ENCODE results near the gene BCL2L2. TPM values are rescaled to one million over a fixed set of nuclear protein-coding genes. Genes with fewer than 3 reads are reported as not detected.

The BCL2L2 gene
- total RNA-seq, 1 donor from 2014 or later = 23.7 TPM

DNA sequence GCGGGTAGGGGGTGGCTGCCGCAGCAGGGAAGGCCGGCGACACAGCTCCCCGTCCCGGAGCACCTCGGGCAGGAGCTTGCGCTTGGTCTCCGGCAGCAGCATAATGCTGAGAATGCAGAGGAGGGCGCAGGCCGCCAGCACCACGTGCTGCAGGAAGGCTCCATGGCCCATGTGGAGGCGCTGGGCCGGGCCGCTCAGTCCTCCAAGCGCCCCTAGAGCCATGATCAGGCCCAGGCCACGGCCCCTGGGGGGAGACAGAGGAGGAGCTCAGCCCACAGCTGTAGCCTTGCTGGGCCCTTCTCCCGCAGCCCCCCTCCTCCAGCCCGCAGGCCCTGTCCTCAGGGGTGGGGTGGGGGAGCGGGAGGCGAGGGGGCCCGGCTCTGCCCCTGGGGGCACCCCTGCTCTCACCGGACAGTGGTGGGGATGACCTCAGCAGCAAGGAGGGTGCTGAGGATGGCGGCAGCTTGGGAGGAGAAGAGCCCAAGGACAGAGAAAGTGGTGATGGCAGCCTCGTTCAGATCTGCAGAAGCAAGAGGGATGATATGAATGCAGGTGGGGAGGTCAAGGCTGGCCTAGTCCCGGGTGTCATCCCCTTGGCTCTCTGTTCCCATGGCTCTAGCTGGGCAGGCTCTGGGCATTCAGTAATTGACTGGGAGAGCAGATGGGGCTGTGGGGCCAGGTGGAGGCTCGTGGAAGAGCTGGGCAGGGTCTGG, 40.2 kb downstream of the BCL2L2 start:
- Mint-ChIP-seq H3K27me3 (peaks cover 11% of the 10 kb centered on the region), H3K9me3 (ENCODE audit: low read depth) (peaks cover 11% of the 10 kb centered on the region), H3K27ac (peak overlapping the region; percentile 58), H3K4me1 (ENCODE audit: low read depth) (peaks cover 15% of the 10 kb centered on the region), H3K4me3 (ENCODE audit: low read depth) (no peak overlapping the region), H3K36me3 (ENCODE audit: insufficient read depth) (peaks cover 8% of the 10 kb centered on the region)
- TF ChIP-seq, protein P1, sequence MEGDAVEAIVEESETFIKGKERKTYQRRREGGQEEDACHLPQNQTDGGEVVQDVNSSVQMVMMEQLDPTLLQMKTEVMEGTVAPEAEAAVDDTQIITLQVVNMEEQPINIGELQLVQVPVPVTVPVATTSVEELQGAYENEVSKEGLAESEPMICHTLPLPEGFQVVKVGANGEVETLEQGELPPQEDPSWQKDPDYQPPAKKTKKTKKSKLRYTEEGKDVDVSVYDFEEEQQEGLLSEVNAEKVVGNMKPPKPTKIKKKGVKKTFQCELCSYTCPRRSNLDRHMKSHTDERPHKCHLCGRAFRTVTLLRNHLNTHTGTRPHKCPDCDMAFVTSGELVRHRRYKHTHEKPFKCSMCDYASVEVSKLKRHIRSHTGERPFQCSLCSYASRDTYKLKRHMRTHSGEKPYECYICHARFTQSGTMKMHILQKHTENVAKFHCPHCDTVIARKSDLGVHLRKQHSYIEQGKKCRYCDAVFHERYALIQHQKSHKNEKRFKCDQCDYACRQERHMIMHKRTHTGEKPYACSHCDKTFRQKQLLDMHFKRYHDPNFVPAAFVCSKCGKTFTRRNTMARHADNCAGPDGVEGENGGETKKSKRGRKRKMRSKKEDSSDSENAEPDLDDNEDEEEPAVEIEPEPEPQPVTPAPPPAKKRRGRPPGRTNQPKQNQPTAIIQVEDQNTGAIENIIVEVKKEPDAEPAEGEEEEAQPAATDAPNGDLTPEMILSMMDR (IDR thresholded peaks at IDR 0.05; ENCODE audit: unreplicated experiment) = no peak
- DNase-seq (ENCODE audit: low spot score, unreplicated experiment) = no peak

DNA sequence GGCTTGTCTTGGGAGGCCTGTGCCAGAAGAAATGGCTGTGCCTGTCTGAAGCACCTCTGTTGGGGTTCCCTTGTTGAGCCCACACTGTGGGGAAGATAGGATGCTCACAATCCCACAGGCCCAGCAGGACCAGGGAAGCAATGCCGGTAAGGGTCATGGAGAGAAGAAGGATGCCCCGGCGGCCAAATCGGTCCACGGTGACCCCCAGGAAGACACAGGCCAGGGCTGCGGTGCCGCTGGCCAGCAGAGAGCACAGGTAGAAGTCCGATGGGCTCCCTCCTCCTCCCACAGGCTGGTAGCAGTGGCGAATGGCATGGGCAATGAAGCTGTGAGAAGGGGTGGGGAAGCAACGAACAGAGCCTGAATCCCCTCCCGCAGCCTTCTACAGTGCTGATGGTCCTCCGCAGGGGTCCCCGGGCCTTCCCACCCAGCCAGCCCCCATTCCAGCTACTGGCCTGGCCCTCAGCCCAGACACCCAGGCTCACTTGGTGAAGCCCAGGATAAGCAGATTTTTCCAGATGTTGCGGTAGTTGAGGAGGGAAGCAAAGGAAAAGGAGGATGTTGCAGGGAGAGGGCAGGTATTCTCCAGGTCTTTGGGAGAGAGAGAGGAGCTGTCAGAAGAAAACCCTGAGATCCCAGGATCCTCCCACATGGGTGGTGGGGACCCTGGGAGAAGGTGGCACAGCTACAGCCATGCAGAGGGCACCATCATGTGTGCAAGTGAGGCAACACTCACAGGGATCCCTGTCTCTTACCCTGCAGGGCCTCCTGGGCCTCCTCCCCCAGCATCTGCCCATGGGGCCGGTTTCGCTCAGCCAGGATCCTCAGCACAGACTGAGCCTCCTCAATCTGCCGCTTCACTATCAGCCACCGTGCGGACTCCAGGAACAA, 41.0 kb downstream of the BCL2L2 start:
- H3K27ac Mint-ChIP-seq = peak overlapping the region; percentile 58
- H3K36me3 Mint-ChIP-seq (ENCODE audit: insufficient read depth) = peaks cover 8% of the 10 kb centered on the region
- no peak for DNase-seq (ENCODE audit: low spot score, unreplicated experiment)
- no peak overlapping the region for H3K4me3 Mint-ChIP-seq (ENCODE audit: low read depth)
- TF ChIP-seq, protein P1 (IDR thresholded peaks at IDR 0.05; ENCODE audit: unreplicated experiment) = no peak
- H3K27me3 Mint-ChIP-seq = peaks cover 11% of the 10 kb centered on the region
- H3K4me1 Mint-ChIP-seq (ENCODE audit: low read depth) = peaks cover 15% of the 10 kb centered on the region
- peaks cover 11% of the 10 kb centered on the region for H3K9me3 Mint-ChIP-seq (ENCODE audit: low read depth)

DNA sequence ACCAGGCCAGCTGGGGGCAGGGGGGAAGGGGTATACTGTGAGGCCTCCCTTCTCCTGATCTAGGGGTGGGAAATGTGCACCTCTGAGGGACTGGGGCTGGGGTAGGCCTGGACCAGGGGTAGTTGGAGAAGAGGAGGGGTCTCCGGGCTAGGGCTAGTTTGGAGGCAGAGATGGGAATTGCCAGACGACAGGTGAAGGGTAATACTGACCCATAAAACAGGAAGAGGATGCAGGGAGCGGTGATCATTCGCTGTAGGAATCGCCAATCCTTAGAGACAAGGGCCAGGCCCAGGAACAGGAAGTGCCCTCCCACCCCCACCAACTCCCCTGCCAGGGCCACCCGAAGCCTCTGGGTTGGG, 41.6 kb downstream of the BCL2L2 start:
- Mint-ChIP-seq H3K27me3 (peaks cover 15% of the 10 kb centered on the region), H3K27ac (no peak overlapping the region), H3K9me3 (ENCODE audit: low read depth) (peaks cover 11% of the 10 kb centered on the region), H3K36me3 (ENCODE audit: insufficient read depth) (peaks cover 8% of the 10 kb centered on the region), H3K4me1 (ENCODE audit: low read depth) (peaks cover 15% of the 10 kb centered on the region), H3K4me3 (ENCODE audit: low read depth) (no peak overlapping the region)
- DNase-seq (ENCODE audit: low spot score, unreplicated experiment) = no peak
- TF ChIP-seq, protein P1 (IDR thresholded peaks at IDR 0.05; ENCODE audit: unreplicated experiment) = no peak

DNA sequence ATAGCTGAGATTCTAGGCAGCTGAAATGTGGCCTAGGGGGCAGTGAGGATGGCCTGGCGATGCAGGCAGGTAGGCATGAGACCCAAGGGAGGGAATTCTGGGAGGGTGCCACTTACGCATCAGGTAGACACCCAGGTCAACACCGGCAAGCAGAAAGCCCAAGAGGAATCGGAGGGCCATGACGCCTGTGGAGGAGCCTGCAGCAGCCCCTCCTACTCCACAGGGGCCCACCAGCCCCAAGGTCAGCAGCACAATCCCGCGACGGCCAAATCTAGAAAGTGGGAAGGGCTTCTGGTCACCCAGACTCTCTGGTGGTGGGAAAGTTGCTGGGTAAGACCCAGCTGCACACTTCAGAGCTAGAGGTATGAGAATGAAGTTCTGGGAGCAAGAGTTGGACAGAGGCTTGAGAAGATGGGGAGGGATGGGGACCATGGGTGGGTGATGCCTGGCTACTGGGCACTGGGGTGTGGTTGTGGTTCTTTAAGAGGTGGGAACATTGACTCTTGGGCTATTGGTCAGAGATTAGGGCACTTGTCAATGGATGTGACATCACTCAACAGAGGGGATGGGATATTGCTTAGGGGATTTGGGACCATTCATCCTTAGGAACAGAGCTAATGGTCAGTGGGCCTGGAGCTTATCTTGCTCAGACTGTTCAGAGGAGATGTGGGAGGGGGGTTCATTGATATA, 42.7 kb downstream of the BCL2L2 start:
- H3K4me3 Mint-ChIP-seq (ENCODE audit: low read depth) = no peak overlapping the region
- H3K27me3 Mint-ChIP-seq = peaks cover 26% of the 10 kb centered on the region
- no peak for DNase-seq (ENCODE audit: low spot score, unreplicated experiment)
- H3K9me3 Mint-ChIP-seq (ENCODE audit: low read depth) = peaks cover 11% of the 10 kb centered on the region
- H3K27ac Mint-ChIP-seq = no peak overlapping the region
- H3K36me3 Mint-ChIP-seq (ENCODE audit: insufficient read depth) = peaks cover 8% of the 10 kb centered on the region
- TF ChIP-seq, protein P1 (IDR thresholded peaks at IDR 0.05; ENCODE audit: unreplicated experiment) = no peak
- peaks cover 15% of the 10 kb centered on the region for H3K4me1 Mint-ChIP-seq (ENCODE audit: low read depth)

Data from progenitor cell of endocrine pancreas (in vitro differentiated cells).